Measurements from ENCODE around the gene IL17RC.
"Not testable (repeated sequence)": the region's sequence is repeated elsewhere in the genome, so short reads cannot be mapped to it uniquely, and the experiment has no call there.

The IL17RC gene

DNA sequence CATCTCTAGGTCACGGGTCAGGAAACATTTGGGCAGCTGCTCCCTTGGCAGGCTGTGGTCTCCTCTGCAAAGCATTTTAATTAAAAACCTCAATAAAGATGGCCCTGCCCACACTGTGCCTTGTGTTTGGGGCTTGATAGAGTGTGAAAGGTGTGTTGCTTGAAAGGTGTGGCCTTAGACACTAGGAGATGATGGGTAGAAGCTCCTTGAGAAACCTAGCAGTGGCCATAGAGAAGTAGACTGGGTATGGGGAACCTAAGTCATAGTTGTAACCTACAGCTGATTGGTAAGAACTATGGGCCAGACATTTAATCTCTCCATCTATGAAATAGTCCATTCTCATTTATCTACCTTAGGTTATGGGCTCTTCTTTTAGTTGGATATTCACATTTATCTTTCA is 23.2 kb upstream of the IL17RC start:
- in situ Hi-C loops (cut with MboI; ENCODE audit: low sequenced_read_pairs), result no loop called here

GRCh38 chr3:9895715-9896114 is 21.2 kb upstream of the IL17RC start:
- in situ Hi-C loops (cut with MboI; ENCODE audit: low sequenced_read_pairs), result not testable (repeated sequence)

GRCh38 chr3:9896755-9897407 is 20.0 kb upstream of the IL17RC start:
- in situ Hi-C loops (cut with MboI; ENCODE audit: low sequenced_read_pairs), result not testable (repeated sequence)

DNA sequence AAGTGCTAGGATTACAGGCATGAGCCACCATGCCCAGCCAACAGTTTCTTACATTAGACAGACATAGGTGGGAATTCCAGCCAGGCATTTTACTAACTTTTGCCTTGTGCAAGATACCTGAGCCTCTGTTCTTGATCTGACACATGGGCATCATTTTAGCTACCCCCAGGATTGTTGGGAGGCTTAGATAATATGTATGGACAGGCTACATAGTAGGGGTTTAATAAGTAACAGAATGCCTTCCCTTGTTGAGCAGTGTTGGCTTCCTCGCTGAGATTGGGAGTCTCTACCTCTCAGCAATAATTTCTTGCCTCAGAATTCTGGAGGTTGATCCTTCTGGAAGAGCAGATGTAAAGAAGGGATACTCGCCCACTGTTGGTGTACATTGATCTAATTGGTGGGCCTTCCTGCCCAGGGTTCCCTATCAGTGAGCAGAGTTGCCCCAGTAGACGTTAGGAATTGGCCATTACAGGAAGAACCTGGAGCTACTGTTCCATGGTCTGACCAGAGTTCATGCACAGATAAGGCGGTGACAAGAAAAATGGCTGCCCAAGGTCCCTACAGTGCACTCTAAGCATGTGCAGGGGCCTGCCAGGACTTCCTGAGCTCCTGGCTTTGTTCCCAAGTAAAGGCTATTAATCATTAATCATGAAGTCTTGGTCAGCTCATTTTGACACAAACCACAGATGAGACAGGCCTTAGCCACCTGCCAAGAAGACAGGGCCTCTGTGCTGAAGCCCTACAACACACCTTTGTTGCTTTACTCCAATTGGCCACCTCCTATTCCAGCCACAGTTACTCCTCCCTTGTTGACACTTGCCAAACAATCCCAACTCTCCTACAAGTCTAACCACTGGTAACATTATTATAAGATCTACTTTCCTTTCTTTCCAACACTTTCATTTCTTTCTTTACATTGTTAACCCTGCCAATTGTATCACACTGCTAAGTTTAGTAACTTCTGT is 19.2 kb upstream of the IL17RC start:
- in situ Hi-C loops (cut with MboI; ENCODE audit: low sequenced_read_pairs), result no loop called here

- in situ Hi-C loops (cut with MboI; ENCODE audit: low sequenced_read_pairs), result no loop called here
Observed at GRCh38 chr3:9898467-9899241, 18.2 kb upstream of the IL17RC start.

DNA sequence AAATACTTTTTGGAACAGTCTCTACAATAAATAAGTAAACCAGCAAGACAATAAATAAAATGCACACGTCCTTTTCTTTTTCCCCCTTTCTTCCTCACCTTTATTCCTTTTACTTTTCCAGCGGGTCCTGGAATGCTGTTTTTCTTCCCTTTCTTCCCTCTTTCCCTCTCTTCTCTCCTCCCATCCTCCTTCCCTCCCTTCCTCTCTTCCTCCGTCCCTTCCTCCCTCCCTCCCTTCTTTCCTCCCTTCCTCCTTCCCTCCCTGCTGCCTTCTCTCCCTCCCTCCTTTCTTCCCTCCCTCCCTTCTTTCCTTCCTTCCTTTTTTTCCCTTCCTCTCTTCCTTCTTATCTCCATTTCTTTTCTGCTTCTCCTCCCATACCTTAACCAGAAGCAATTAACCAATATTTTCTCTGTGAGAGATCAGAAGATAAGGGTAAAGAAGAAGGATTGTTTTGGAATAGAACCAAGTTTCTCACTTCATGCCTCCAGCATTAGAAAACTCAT is 17.6 kb upstream of the IL17RC start:
- in situ Hi-C loops (cut with MboI; ENCODE audit: low sequenced_read_pairs), result no loop called here

- in situ Hi-C loops (cut with MboI; ENCODE audit: low sequenced_read_pairs), result not testable (repeated sequence)
Observed at GRCh38 chr3:9900965-9901415, 15.9 kb upstream of the IL17RC start.

- in situ Hi-C loops (cut with MboI; ENCODE audit: low sequenced_read_pairs), result no loop called here
Observed at GRCh38 chr3:9901967-9902366, 14.9 kb upstream of the IL17RC start.

DNA sequence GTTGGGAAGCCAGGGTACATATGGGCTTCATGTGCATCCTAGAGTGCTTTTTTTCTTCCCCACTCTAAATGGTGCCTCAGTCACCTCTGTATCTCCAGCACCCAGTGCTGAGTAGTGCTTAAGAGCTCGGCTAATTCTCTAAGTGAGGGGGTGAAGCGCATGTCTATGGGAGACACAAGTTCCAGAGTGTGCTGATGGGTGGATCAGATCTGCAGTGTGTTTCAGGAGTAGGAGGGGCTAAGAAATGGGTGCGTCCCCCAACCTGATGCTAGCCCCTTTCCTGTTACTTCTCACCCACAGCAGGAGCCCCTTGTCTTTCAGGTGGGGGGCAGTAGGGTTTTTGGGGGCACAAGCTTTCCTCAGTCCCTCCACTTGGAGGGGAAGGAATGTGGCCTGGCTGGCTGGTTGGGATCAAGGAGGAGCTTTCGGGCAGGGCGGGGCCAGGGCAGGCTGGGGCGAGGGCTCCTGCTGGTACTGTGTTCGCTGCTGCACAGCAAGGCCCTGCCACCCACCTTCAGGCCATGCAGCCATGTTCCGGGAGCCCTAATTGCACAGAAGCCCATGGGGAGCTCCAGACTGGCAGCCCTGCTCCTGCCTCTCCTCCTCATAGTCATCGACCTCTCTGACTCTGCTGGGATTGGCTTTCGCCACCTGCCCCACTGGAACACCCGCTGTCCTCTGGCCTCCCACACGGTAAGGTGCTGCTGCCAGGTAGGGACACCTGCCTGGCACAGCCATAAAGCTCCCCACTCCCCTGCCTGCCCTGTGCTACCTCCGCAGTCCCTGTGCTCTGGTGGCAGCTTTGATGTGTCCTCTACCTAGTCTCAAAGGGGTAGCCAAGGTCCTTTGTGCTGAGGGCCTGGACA is 14.3 kb upstream of the IL17RC start, which contains the start of gene IL17RE:
TSS of gene IL17RE (plus strand) at position 477 of the 866 bp plus-strand sequence. CDS start at position 562, 85 bp downstream.
- in situ Hi-C loops (cut with MboI; ENCODE audit: low sequenced_read_pairs), result no loop called here

DNA sequence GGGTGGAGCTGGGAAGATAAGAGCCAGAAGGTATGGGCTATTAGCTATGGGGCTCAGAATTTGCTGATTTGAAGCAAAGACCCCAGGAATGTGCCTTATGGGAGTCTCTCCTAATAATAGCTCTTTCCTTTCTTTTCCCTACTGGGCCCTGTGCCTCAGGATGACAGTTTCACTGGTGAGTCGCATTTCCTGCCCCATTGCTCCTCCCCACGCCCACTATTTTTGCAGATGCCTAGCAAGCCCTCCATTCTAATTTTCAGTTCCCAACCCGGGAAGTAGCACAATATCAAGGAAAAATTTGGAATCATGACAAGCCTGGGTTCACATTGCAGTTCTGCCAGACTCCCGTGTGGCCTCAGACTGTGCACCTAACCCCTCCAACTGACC is 13.7 kb upstream of the IL17RC start:
- in situ Hi-C loops (cut with MboI; ENCODE audit: low sequenced_read_pairs), result no loop called here

DNA sequence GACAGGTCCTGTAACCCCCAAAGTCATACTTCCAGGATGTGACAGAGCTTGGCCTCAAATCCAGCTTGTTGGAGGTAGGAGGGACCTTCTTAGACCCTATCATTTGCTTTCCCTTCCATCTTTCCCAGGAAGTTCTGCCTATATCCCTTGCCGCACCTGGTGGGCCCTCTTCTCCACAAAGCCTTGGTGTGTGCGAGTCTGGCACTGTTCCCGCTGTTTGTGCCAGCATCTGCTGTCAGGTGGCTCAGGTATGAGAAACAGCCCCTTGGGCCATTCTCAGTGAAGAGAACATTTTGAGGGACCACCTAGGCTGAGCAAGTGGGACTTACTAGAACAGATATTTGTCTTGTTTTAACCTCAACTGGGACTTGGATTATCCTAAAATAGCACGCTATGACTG is 13.0 kb upstream of the IL17RC start:
- in situ Hi-C loops (cut with MboI; ENCODE audit: low sequenced_read_pairs), result no loop called here

- in situ Hi-C loops (cut with MboI; ENCODE audit: low sequenced_read_pairs), result no loop called here
Observed at GRCh38 chr3:9906480-9906879, 10.4 kb upstream of the IL17RC start.

- in situ Hi-C loops (cut with MboI; ENCODE audit: low sequenced_read_pairs), result no loop called here
Observed at GRCh38 chr3:9908286-9908685, 8.6 kb upstream of the IL17RC start.

DNA sequence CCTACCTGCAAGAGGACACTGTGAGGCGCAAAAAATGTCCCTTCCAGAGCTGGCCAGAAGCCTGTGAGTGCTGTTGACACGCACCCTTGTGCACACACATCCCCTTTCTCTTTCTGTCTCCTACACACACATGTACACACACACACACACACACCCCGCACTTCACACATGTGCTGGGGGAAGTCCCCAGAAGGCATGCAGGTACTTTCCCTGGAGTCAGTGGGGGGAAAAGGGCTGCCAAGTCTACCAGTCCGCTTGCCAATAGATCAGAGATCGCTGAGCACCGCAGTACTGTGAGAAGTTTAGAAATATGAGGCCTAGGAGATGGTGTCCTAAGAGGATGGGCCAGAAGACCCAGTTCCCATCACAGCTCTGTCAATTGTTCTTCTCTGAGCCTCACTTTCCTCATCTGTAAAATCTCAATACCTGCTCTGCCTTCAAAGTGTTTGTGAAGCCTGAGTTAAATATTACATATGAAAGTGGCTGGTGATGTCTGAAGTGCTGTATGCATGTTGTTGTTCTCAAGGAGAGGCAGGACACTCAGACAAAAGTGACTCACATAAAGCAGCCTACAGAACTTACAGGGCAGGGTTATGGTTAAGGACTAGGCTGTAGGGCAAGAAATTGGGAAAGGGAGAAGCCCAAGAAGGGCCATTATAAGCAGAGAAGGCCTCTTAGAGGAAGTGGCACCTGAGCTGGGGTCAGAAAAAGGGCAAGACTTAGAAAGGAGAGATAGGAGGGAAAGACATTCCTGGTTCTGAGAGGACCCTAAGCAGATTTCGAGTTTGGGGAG is 7.5 kb upstream of the IL17RC start:
- in situ Hi-C loops (cut with MboI; ENCODE audit: low sequenced_read_pairs), result no loop called here

- in situ Hi-C loops (cut with MboI; ENCODE audit: low sequenced_read_pairs), result no loop called here
Observed at GRCh38 chr3:9911863-9912262, 5.0 kb upstream of the IL17RC start.

DNA sequence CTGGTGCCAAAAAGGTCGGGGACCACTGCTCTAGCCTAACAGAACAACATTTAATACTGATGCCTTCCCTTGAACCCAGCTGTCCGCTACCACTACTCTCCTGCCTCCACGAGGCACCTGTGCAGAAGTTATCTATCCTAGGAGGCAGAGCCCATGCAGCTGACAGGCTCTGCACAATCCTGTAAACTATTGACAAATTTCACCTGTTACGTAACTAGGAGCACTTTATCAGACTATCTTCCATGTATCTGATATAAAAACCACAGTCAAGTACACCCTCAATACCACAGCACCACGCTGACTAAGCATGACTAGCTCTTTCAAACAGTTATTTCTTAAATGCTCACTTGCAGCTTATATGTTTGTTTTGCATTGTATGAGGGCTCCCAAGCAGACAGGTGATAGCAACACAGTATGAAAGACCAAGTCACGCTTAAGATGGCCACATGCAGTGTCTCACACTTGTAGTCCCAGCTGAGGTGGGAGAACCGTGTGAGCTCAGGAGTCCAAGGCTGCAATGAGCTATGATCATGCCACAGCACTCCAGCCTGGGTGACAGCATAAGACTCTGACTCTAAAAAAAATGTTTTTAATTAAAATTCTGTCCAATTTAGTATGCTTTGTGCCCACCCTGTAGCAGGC is 4.5 kb upstream of the IL17RC start:
- in situ Hi-C loops (cut with MboI; ENCODE audit: low sequenced_read_pairs), result no loop called here

DNA sequence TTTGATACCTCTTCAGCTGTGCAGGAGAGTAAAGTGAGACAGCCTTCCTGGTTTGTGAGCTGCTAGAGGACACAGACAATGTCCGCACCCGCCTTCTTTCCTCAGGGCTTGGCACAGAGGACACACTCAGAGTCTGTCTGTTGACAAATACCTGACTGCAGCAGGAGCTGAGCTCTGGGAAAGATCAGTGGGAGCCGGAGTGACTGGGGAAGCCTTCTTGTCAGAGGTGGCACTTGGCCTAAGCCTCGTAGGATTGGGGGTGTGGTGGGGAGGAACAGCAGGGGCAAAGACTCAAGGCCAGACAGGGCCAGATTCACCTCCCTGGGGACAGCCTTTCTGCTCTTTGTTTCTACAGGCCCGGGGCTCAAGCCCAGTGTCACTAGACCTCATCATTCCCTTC is 3.3 kb upstream of the IL17RC start:
- in situ Hi-C loops (cut with MboI; ENCODE audit: low sequenced_read_pairs), result no loop called here

DNA sequence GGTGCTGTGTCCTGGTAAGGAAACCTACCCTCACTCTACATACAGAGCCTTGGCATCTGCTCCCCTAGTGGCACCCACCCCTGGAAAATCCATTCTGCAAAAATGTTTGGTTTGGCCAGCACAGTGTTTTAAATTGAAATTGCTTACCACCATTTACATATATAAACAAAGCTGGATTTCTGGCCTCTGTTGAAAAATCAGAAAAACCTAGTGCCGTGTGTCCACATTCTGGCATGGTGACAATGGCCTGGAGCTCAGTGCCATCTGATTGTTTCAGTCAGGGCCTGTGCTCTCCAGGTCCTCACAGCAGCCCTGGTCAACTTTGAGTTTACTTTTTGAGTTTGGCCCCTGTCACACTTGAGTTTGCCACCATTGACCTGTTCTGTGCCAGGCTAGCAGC is 2.9 kb upstream of the IL17RC start:
- in situ Hi-C loops (cut with MboI; ENCODE audit: low sequenced_read_pairs), result no loop called here
